ENCODE results near the gene NPTN. TPM values are rescaled to one million over a fixed set of nuclear protein-coding genes. Genes with fewer than 3 reads are reported as not detected.

Gene NPTN
- total RNA-seq, 3 donors from 2014 or later (not counting 1 experiment from before 2014, with no cell fraction given), result 37.9 to 46.9 (median 46.4) TPM

- Mint-ChIP-seq H3K27ac (peak overlapping the region; percentile 41 to 92), H3K9me3 (no peaks in the 10 kb centered on the region), H3K4me1 (peaks cover 49 to 63% of the 10 kb centered on the region in 2 donors), H3K4me3 (peak overlapping the region; percentile 93), H3K27me3 (ENCODE audit: low read depth in 2 of 2) (peaks cover 7 to 8% of the 10 kb centered on the region in 2 donors), H3K36me3 (no peaks in the 10 kb centered on the region)
- H3K27me3 ChIP-seq (ENCODE audit: control insufficient read depth, insufficient read depth, low read length), result no peaks in the 10 kb centered on the region
- 14% methylated on average over 6 of the region's 6 CpGs for WGBS (ENCODE audit: insufficient coverage)
- ATAC-seq (no peak), DNase-seq (peak in 1 of 2 donors; percentile 34)
- H3K4me3 ChIP-seq (ENCODE audit: low read length), result peak overlapping the region; percentile 87
- no peak for TF ChIP-seq CTCF (IDR thresholded peaks at IDR 0.05)
- H3K9me3 ChIP-seq (ENCODE audit: control insufficient read depth, insufficient read depth, low read length), result no peaks in the 10 kb centered on the region
- intact Hi-C loops (cut with micrococcal nuclease), result no loop called here
- no peaks in the 10 kb centered on the region for H3K36me3 ChIP-seq (ENCODE audit: control insufficient read depth, insufficient read depth, low read length)
- H3K27ac ChIP-seq (ENCODE audit: low read length), result no peak overlapping the region
- peaks cover 18% of the 10 kb centered on the region for H3K4me1 ChIP-seq (ENCODE audit: control insufficient read depth, insufficient read depth, low read length)
Measured at GRCh38 chr15:73631915-73632669, 1.1 kb downstream of the NPTN start.

- Mint-ChIP-seq H3K36me3 (no peaks in the 10 kb centered on the region), H3K27ac (peak overlapping the region; percentile 35 to 92), H3K27me3 (ENCODE audit: low read depth in 2 of 2) (no peaks in the 10 kb centered on the region), H3K4me1 (peaks cover 49 to 54% of the 10 kb centered on the region in 2 donors), H3K9me3 (no peaks in the 10 kb centered on the region), H3K4me3 (peak overlapping the region; percentile 93)
- Histone ChIP-seq H3K4me3 (ENCODE audit: low read length) (no peak overlapping the region), H3K9me3 (ENCODE audit: control insufficient read depth, insufficient read depth, low read length) (no peaks in the 10 kb centered on the region), H3K27ac (ENCODE audit: low read length) (no peak overlapping the region), H3K36me3 (ENCODE audit: control insufficient read depth, insufficient read depth, low read length) (no peaks in the 10 kb centered on the region), H3K27me3 (ENCODE audit: control insufficient read depth, insufficient read depth, low read length) (no peaks in the 10 kb centered on the region), H3K4me1 (ENCODE audit: control insufficient read depth, insufficient read depth, low read length) (peaks cover 18% of the 10 kb centered on the region)
- intact Hi-C loops (cut with micrococcal nuclease), result no loop called here
- WGBS (ENCODE audit: insufficient coverage), result 67% methylated on average over 4 of the region's 4 CpGs
- ATAC-seq (no peak), DNase-seq (peak in 1 of 2 donors; percentile 8)
- TF ChIP-seq CTCF (IDR thresholded peaks at IDR 0.05), result no peak
Measured at GRCh38 chr15:73630921-73631362, 2.2 kb downstream of the NPTN start.

- intact Hi-C loops (cut with micrococcal nuclease), result no loop called here
- Mint-ChIP-seq H3K36me3 (no peaks in the 10 kb centered on the region), H3K27me3 (ENCODE audit: low read depth in 2 of 2) (no peaks in the 10 kb centered on the region), H3K4me3 (no peak overlapping the region), H3K27ac (peak overlapping the region in 1 of 2 donors; percentile 92), H3K4me1 (peaks cover 49 to 54% of the 10 kb centered on the region in 2 donors), H3K9me3 (no peaks in the 10 kb centered on the region)
- no peak for ATAC-seq
- no peaks in the 10 kb centered on the region for H3K27me3 ChIP-seq (ENCODE audit: control insufficient read depth, insufficient read depth, low read length)
- H3K27ac ChIP-seq (ENCODE audit: low read length), result no peak overlapping the region
- H3K36me3 ChIP-seq (ENCODE audit: control insufficient read depth, insufficient read depth, low read length), result no peaks in the 10 kb centered on the region
- no peak for TF ChIP-seq CTCF (IDR thresholded peaks at IDR 0.05)
- peaks cover 18% of the 10 kb centered on the region for H3K4me1 ChIP-seq (ENCODE audit: control insufficient read depth, insufficient read depth, low read length)
- 86% methylated on average over 2 of the region's 2 CpGs for WGBS (ENCODE audit: insufficient coverage)
- H3K4me3 ChIP-seq (ENCODE audit: low read length), result no peak overlapping the region
- no peaks in the 10 kb centered on the region for H3K9me3 ChIP-seq (ENCODE audit: control insufficient read depth, insufficient read depth, low read length)
- DNase-seq, result no peak
Measured at GRCh38 chr15:73629798-73630429, 3.3 kb downstream of the NPTN start.
